Ovary (tissue), 9 donors: ENCODE data around the gene MKNK2. TPM values are rescaled to one million over a fixed set of nuclear protein-coding genes. Genes with fewer than 3 reads are reported as not detected.
A peak's percentile ranks its signal among the peaks of the same experiment; 100 is the strongest.
"Not testable (repeated sequence)": the region's sequence is repeated elsewhere in the genome, so short reads cannot be mapped to it uniquely, and the experiment has no call there.

Experiments
- DNase-seq, 5 donors: peaks; one replicate each; pipeline ENCODE4 v3.0.0-alpha.2; 2019 to 2020
- H3K27ac ChIP-seq, 2 donors: fragments of 200-600 bp; one replicate each; pipeline versions ENCODE4 v1.5.1 to v1.8.0; 2019 to 2022
- H3K27me3 ChIP-seq: fragments of 200-600 bp; one replicate; pipeline ENCODE4 v1.8.0; 2022
- H3K36me3 ChIP-seq: fragments of 200-600 bp; sonication (generic); one replicate; pipeline ENCODE4 v1.5.1; 2019
- H3K4me1 ChIP-seq: one replicate; pipeline ENCODE4 v1.8.1; 2013; ENCODE audit warnings: mild to moderate bottlenecking, moderate library complexity; ENCODE audit not compliant: insufficient read depth
- H3K4me3 ChIP-seq: fragments of 200-600 bp; sonication (generic); one replicate; pipeline ENCODE4 v1.5.1; 2017
- H3K9me3 ChIP-seq, 2 donors: fragments of 200-600 bp in 1 of 2; sonication (generic) in 1 of 2; one replicate each; pipeline versions ENCODE4 v1.5.1 to v1.8.1; 2013 to 2019; ENCODE audit warnings: mild to moderate bottlenecking in 1 of 2, moderate library complexity in 1 of 2
- EP300 ChIP-seq: sonication (generic); formaldehyde crosslinking; IDR thresholded peaks from one replicate; pipeline ENCODE4 v1.6.1; 2017; ENCODE audit warnings: antibody characterized with exemption
- POLR2A ChIP-seq: fragments of 450-650 bp; IDR thresholded peaks from one replicate; pipeline ENCODE4 v1.6.1; 2017; ENCODE audit warnings: antibody characterized with exemption, mild to moderate bottlenecking, moderate library complexity
- WGBS, 3 donors: extraction: QIAGEN DNeasy Blood & Tissue Kit in 1 of 3; methylation state at CpG; one replicate each; pipeline versions ENCODE4 v1.1.5 to v1.1.7; 2013 to 2017; 5-methylcytosine and 5-hydroxymethylcytosine counted together
- intact Hi-C, 4 donors: fragments of 100-400 bp; cut with DNase I; formaldehyde crosslinking; loops; one replicate each; pipeline versions ENCODE4 v1.11.0 to v1.15.1; 2022 to 2023
- polyA plus RNA-seq, 2 donors: library from polyadenylated mRNA; stranded (reverse); fragments of 200-250 nt in 1 of 2; fragments of 350-450 nt in 1 of 2; fragmentation: Illumina TruSeq in 1 of 2; extraction: RNeasy Lipid Tissue Mini Kit (QIAGEN cat#74804) in 1 of 2; gene quantifications; one replicate each; pipeline ENCODE4 v1.2.3, GENCODE V29; 2013 to 2014
- total RNA-seq, 7 donors: library from RNA; depleted of rRNA in 2 of 7; stranded (reverse); fragments of >200 nt in 2 of 7; fragmentation: NEBNext Ultra II Directional in 3 of 7; extraction: Animal tissue kit (Norgen Biotek cat#: 25700) in 3 of 7; gene quantifications; one replicate each; pipeline versions ENCODE4 v1.1.0 to v1.2.4, GENCODE V29; 2016 to 2023
- TF ChIP-seq, protein P1 (sequence below), 3 donors: fragments of 450-650 bp in 2 of 3; fragments of 200-600 bp in 1 of 3; IDR thresholded peaks; one replicate each; pipeline versions ENCODE4 v1.5.1 to v1.8.0; 2016 to 2022; ENCODE audit warnings: antibody characterized with exemption in 3 of 3, mild to moderate bottlenecking in 1 of 3
- donor health status: DM: no; HTN: no; CAD: no; lungs with moderate emphysema.
- donor health status: DM: no; HTN: no; CAD: no.
- donor health status: Bipolar disorder and iron deficiency.
- donor health status: DM: yes; HTN: yes; CAD: no.
- donor health status: DM: no; HTN: no; CAD: no.
- donor health status: DM: yes; HTN: yes; CAD: no.

Gene MKNK2
- total and polyA plus RNA-seq, 9 donors, result 22.1 to 186 (median 110) TPM

DNA sequence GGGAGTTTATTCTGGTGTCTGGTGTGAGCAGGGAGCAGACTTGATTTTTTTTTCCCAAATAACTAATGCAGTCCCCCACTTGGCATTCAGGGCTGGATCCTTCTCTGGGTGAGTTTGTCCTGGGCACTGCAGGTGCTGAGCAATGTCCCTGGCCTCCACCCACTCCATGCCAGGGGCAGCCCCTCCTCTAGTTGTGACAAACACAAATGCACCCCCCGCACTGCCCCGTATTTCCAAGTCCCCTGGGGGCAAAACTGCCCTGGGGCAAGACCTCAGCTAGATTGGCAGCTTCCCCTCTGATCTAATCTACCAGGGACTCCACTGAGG, 38.6 kb upstream of the MKNK2 start:
- no peak for DNase-seq
- TF ChIP-seq EP300 (no peak), POLR2A (no peak)
- TF ChIP-seq, protein P1, sequence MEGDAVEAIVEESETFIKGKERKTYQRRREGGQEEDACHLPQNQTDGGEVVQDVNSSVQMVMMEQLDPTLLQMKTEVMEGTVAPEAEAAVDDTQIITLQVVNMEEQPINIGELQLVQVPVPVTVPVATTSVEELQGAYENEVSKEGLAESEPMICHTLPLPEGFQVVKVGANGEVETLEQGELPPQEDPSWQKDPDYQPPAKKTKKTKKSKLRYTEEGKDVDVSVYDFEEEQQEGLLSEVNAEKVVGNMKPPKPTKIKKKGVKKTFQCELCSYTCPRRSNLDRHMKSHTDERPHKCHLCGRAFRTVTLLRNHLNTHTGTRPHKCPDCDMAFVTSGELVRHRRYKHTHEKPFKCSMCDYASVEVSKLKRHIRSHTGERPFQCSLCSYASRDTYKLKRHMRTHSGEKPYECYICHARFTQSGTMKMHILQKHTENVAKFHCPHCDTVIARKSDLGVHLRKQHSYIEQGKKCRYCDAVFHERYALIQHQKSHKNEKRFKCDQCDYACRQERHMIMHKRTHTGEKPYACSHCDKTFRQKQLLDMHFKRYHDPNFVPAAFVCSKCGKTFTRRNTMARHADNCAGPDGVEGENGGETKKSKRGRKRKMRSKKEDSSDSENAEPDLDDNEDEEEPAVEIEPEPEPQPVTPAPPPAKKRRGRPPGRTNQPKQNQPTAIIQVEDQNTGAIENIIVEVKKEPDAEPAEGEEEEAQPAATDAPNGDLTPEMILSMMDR (IDR thresholded peaks at IDR 0.05), result no peak
- Histone ChIP-seq H3K4me1 (peaks cover 5% of the 10 kb centered on the region), H3K9me3 (no peaks in the 10 kb centered on the region), H3K36me3 (no peaks in the 10 kb centered on the region), H3K27ac (no peak overlapping the region), H3K4me3 (no peak overlapping the region), H3K27me3 (no peaks in the 10 kb centered on the region)
- WGBS, 3 donors, result 71 to 88% (median 83%) methylated on average over 2 of the region's 2 CpGs
- intact Hi-C loops, result no loop called here

DNA sequence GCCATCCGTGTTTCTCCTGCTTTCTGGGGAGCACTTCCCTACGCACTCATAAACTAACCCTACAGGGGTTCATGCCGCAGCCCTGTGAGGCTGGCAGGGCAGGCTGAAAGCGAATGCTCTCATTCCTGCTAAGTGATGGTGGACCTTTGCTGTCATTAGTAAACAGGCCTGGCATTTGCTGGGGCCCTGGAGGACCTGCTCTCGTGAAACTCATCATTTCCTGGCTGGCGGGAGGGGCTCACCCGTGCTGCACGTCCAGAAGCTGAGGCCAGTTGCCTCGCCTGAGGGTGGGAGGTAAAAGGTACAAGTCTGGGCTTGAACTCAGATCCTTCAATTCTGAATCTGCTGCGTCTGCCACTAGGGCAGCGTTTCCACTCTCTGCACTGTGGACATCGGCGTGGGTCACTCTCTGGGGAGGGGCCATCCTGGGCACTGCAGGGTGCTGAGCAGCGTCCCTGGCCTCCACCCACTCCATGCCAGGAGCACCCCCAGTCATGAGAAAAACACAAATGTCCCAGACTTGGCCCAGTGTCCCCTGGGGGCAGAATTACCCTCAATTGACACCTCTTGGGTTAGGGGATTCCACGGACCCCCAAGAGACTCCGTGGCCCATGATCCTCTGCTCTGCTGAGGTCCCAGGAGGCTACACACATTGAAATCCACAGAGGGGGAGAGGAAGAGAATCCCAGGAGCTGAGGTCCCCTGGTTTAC, 38.1 kb upstream of the MKNK2 start:
- Histone ChIP-seq H3K27ac (no peak overlapping the region), H3K4me1 (peaks cover under 1% of the 10 kb centered on the region), H3K9me3 (no peaks in the 10 kb centered on the region), H3K36me3 (no peaks in the 10 kb centered on the region), H3K4me3 (no peak overlapping the region), H3K27me3 (no peaks in the 10 kb centered on the region)
- intact Hi-C loops, result no loop called here
- 78 to 85% (median 83%) methylated on average over 16 of the region's 16 CpGs for WGBS, 3 donors
- TF ChIP-seq POLR2A (no peak), EP300 (no peak)
- TF ChIP-seq, protein P1 (IDR thresholded peaks at IDR 0.05), result no peak
- peak in 1 of 5 donors; percentile 20 for DNase-seq

DNA sequence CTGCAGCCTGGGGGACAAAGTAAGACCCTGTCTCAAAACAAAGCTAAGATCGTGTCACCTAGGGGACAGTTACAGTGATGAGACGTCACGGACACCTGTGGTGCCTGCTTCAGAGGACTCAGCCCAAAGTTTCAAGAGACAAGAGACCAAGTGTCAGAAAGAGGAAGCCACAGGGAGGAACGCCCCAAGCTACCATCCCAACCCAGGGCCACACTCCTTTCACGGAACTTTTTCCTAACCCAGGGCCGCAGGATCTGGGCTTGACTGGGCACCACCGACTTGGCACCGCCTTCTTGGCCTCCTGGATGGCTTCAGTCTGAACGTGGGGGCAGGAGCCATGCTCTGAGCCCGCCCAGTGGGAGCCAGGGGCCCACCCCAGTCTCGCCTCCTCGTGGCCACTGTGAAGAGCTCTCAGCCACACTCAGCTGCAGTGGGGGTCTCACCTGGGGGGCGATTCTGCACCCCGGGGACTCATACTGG, 36.6 kb upstream of the MKNK2 start:
- Histone ChIP-seq H3K27me3 (no peaks in the 10 kb centered on the region), H3K36me3 (no peaks in the 10 kb centered on the region), H3K9me3 (no peaks in the 10 kb centered on the region), H3K27ac (no peak overlapping the region), H3K4me1 (no peaks in the 10 kb centered on the region), H3K4me3 (no peak overlapping the region)
- peak in 1 of 5 donors; percentile 23 for DNase-seq
- 78 to 80% (median 80%) methylated on average over 14 of the region's 14 CpGs for WGBS, 3 donors
- TF ChIP-seq, protein P1 (IDR thresholded peaks at IDR 0.05), result no peak
- TF ChIP-seq POLR2A (no peak), EP300 (no peak)
- intact Hi-C loops, result no loop called here

DNA sequence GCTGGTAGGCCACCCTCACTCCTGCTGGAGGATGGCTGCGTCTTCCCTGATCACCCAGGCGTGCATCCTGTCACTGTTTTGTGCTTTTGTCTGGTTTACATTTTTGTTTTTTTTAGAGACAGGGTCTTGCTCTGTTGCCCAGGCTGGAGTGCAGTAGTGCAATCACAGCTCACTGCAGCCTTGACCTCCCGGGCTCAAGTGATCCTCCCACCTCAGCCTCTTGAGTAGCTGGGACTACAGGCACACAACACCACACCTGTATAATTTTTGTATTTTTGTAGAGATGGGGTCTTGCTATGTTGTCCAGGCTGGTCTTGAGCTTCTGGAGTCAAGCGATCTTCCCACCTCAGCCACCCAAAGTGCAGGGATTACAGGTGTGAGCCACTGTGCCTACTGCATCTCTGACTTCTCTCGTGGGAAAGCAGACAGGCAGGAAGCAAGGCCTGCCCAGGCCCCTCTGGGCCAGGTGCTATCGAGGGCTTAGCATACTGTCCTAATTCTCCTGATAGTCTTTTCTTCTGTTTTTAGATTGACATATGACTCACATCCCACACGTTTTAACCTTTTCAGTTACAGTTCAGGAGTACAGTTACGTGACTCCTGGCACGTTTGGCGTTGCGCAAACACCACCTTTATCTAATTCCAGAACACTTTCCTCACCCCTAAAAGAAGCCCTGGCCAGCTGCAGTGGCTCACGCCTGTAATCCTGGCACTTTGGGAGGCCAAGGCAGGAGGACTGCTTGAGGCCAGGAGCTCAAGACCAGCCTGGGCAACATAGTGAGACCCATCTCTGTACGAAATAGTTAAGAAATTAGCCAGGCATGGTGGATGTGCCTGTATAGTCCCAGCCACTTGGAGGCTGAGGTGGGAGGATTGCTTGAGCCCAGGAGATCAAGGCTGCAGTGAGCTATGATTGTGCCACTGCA, 35.9 kb upstream of the MKNK2 start:
- H3K27ac ChIP-seq, H3K4me3 ChIP-seq, DNase-seq, H3K36me3 ChIP-seq, H3K4me1 ChIP-seq, H3K27me3 ChIP-seq, intact Hi-C loops, H3K9me3 ChIP-seq: not testable (repeated sequence)
- 71 to 79% (median 78%) methylated on average over 13 of the region's 13 CpGs for WGBS, 3 donors
